ENCODE measurements around the gene SBK3.
"Not testable (repeated sequence)": the region's sequence is repeated elsewhere in the genome, so short reads cannot be mapped to it uniquely, and the experiment has no call there.

SBK3 gene

DNA sequence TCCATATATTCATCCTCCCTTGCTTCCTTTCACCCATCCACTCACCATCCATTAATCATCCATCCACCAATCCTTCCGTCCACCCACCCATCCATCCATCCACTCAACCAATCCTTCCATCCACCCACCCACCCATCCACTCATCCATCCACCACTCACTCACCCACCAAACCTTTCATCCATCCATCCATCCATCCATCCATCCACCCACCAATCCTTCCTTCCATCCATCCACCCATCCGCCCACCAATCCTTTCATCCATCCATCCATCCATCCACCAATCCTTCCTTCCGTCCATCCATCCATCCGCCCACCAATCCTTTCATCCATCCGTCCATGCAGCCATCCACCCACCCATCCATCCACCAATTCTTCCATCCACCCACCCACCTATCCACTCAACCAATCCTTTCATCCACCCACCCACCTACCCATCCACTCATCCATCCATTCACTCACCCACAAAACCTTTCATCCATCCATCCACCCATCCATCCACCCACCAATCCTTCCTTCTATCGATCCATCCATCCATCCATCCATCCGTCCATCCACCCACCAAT is 3.0 kb downstream of the SBK3 start:
- DNase-seq (ENCODE audit: extremely low read depth in 1 of 2, low read depth in 1 of 2) = no peak

GRCh38 chr19:55541091-55541490 is 4.3 kb downstream of the SBK3 start:
- no peak for DNase-seq (ENCODE audit: extremely low read depth in 1 of 2, low read depth in 1 of 2)

GRCh38 chr19:55540619-55541018 is 4.7 kb downstream of the SBK3 start:
- no peak for DNase-seq (ENCODE audit: extremely low read depth in 1 of 2, low read depth in 1 of 2)

- DNase-seq (ENCODE audit: extremely low read depth in 1 of 2, low read depth in 1 of 2) = no peak
Measured at GRCh38 chr19:55539090-55539984, 6.0 kb downstream of the SBK3 start.

DNA sequence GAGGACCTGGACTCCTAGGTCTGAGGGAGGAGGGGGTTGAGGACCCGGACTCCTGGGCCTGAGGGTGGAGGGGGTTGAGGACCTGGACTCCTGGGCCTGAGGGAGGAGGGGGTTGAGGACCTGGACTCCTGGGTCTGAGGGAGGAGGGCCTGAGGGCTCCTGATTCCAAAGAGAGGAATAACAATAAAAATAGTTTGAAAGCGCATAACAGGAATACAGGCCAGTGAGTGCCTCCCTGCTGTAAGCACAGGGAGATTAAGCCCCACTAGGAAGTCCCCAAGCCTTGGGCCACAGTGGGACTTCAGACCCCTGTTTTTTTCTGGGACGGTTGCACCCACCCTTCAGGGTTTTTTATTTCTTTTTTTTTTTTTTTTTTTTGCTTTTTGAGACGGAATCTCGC is 7.2 kb downstream of the SBK3 start:
- DNase-seq (ENCODE audit: extremely low read depth in 1 of 2, low read depth in 1 of 2) = no peak

DNA sequence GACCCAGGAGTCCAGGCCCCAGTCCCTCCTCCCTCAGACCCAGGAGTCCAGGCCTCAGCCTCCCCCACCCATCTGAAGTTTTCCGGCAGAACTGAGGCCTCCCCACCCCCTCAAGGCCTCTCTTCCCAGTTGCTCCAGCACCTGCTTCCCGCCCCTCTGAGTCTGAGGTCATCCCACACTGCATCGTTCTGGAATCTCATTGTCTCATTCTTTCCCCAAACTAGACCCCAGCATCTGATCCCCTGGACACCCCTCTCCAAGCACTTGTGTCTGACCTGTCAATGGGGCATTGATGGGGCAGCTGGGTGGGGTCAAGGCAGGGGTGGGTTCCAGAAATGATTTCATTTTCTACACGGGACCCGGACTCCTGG is 7.6 kb downstream of the SBK3 start:
- no peak for DNase-seq (ENCODE audit: extremely low read depth in 1 of 2, low read depth in 1 of 2)

DNA sequence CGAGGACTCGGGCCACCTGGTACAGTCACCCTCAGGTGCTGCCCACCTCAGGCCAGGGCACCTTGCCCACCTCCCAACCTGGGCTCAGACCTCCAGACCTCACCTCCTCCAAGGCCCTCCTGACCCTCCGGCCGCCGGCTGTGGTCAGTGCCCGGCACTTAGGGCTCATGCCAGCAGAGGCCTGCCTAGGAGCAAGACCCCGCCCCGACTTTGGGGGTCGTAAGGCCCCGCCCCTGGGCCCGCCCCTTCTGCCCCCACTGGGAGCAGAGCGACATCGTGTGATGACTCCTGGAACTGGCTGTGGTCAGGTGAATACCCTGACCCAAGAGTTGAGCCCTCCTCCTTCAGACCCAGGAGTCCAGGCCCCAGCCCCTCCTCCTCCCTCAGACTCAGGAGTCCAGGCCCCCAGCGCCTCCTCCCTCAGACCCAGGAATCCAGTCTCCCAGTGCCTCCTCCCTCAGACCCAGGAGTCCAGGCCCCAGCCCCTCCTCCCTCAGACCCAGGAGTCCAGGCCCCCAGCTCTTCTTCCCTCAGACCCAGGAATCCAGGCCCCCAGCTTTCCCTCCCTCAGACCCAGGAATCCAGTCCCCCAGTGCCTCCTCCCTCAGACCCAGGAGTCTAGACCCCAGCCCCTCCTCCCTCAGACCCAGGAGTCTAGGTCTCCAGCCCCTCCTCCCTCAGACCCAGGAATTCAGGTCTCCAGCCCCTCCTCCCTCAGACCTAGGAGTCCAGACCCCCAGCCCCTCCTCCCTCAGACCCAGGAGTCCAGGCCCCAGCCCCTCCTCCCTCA is 8.2 kb downstream of the SBK3 start, which contains the start of gene SBK2:
SBK2 (minus strand) TSS at position 183 of the 790 bp plus-strand sequence. CDS start 839 bp downstream, outside the sequence.
- DNase-seq (ENCODE audit: extremely low read depth in 1 of 2, low read depth in 1 of 2) = no peak

DNA sequence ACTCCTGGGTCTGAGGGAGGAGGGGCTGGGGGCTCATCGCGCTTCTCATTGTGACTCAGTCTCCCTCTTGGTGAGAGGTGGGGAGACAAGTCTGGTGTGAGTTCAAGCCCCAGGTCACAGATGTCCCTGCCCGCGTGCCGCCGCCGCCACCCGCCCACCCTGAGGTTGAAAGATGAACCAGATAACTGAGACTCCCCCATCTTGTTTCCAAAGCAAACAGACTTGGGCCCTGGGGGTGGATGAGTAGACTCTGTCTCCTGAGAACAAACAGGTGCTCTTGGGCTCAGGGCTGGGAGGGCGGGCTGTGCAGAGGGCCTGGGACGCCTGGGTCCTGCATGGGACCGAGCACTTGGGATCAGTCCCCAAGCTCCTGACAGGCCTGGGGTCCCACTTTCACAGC is 9.0 kb downstream of the SBK3 start:
- no peak for DNase-seq (ENCODE audit: extremely low read depth in 1 of 2, low read depth in 1 of 2)

DNA sequence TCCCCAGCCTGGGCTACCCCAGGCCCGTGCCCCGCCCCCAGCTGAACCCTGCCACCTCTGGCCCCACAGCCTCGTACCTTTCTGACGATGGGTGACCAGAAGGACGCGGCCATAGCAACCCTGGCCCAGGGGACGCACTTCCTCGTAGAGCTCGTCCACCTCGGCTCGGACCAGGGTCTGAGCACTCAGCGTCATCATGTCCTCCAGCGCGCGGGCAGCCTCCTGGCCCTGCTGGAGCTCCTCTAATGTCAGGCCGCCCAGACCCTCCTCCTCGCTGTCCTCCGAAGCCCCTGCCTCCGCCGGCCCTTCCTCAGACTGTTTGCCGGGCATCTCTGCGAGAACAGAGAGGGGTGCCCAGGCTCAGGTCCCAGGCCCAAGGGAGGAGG is 9.4 kb downstream of the SBK3 start:
- DNase-seq (ENCODE audit: extremely low read depth in 1 of 2, low read depth in 1 of 2) = no peak

DNA sequence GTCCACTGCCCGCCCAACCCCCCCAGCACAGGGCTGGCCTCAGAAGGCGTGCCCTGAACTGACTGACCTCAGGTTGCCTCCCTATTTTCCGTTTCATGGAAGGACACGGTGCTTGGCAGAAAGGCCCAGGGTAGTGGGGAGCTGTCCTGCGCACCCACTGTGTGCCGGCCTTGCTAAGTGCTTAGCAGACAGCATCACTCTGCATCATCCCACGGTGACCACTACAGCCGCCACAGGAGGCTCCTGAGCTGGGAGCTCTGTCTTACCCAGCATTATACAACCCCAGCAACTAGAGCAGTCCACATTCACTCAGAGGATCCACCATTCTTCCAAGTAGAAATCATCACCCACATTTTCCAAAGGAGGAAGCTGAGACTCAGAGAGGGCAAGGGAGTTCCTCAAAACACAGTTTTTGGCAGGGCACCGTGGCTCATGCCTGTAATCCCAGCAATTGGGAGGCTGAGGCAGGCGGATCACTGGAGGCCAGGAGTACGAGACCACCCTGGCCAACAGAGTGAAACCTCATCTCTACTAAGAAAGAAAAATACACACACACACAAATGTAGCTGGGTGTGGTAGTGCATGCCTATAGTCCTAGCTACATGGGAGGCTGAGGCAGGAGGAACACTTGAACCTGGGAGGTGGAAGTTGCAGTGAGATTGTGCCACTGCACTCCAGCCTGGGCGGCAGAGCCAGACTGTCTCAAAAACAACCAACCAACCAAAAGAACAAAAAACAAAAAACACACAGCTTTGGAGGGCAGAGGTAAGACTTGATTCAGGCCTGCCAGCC is 10.0 kb downstream of the SBK3 start:
- DNase-seq (ENCODE audit: extremely low read depth in 1 of 2, low read depth in 1 of 2) = no peak

GRCh38 chr19:55534280-55534679 is 11.1 kb downstream of the SBK3 start:
- DNase-seq (ENCODE audit: extremely low read depth in 1 of 2, low read depth in 1 of 2) = not testable (repeated sequence)

DNA sequence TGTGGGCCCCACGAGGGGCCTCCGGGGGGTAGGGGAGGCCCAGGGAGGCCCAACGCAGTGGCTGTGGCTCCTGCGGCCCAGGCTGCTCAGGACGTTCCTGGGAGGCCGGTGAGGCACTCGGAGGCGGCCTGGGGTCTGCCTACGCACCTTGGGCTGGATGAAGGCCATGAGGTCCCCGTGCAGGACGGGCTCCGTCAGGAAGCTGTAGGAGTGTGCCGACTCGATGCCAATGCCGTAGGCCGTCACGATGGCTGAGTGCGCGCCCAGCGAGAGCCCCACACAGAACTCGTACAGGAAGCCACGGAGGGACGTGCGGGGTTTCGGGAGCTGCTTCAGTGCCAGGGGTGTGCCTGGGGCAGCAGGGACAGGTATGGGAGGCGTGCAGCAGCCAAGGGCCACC is 14.3 kb downstream of the SBK3 start:
- no peak for DNase-seq (ENCODE audit: extremely low read depth in 1 of 2, low read depth in 1 of 2)

DNA sequence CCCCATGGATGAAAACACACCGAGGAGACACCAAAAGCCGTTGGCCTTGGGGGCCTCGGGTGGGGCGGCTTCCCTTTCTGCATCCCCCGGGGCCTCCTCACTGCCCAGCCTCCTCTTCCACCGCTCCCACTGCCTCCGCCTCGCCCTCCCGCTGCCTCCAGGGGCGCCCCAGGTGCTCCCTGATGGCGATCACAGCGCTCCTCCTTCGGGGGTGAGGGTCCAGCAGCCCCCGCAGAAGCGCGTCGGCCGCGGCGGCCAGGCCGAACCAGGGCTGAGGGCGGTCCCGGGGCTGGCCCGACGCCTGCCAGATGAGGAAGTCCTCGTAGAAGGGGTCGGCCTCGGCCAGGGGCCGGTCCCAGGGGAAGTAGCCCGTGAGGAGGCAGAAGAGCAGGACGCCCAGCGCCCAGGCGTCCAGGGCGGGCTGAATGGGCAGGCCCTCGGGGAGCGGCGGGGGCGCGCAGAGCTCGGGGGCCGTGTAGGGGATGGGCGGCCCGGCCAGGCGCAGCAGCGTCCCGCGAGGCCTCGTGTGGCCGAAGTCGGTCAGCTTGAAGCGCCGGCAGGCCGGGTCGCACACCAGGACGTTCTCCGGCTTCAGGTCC is 15.6 kb downstream of the SBK3 start:
- DNase-seq (ENCODE audit: extremely low read depth in 1 of 2, low read depth in 1 of 2) = no peak

DNA sequence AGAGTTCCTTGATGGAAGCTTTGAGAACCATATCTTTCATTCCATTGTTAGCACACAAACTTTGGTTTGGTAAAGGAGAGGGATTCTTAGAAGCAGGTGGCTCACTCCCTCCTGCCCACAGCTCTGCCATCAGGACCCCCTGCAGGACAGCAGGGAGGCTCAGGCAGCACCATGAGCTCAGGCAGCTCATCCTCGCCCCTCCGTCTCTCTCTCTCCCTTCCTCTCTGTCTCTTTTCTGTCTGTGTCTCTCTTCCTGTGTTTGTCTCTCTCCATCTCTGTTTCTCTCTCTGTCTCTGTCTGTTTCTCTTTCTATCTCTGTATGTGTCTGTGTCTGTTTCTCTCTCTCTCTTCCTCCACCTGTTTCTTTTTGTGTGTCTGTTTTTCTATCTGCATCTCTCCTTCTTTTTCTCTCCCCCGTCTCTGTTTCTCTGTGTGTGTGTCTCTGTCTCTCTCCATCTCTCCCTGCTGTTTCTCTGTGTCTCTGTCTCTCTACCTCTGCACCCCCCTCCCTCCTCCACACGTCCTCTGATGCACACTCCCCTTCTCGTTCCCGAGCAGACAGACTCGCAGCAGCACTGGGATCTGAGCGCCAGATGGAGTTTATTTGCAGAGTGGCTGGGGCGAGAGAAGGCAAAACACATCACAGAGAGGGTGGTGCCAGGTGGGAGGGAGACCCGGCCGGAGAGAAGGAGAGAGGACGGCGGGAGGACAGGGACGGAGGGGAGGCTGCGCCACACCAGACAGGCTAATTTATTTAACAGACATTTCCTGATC is 17.1 kb downstream of the SBK3 start:
- no peak for DNase-seq (ENCODE audit: extremely low read depth in 1 of 2, low read depth in 1 of 2)

DNA sequence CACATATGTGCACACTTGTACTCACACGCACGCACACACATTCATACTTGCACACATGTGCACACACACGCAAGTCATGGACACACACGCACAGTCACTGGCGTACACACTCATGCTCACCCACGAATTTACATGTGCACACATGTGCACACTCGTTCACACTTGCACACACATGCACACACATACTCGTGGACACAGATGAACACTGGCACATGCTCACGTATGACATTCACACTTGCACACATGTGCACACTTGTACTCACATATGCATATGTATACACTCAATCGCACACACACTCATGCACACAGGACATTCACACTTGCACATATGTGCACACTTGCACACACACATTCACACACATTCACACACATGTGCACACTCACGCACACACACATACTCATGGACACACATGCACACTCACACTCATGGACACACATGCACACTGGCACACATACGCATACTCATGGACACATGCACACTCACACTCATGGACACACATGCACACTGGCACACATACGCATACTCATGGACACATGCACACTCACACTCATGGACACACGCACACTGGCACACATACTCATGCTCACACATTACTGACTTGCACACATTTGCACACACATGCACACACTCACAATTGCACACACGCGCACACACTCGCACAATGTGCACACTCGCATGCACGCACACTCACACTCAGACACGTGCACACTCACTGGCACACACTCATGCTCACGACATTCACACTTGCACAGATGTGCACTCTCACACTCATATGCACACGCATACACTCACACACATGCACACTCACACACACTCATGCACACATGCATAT is 17.9 kb downstream of the SBK3 start:
- no peak for DNase-seq (ENCODE audit: extremely low read depth in 1 of 2, low read depth in 1 of 2)

GRCh38 chr19:55526216-55527196 is 18.8 kb downstream of the SBK3 start:
- no peak for DNase-seq (ENCODE audit: extremely low read depth in 1 of 2, low read depth in 1 of 2)

- DNase-seq (ENCODE audit: extremely low read depth in 1 of 2, low read depth in 1 of 2) = no peak
Measured at GRCh38 chr19:55525289-55526101, 19.8 kb downstream of the SBK3 start.
